Ishikawa (cell line): ENCODE data around the gene EIF2A.

Experiments
- CEBPB ChIP-seq: IDR thresholded peaks from 2 replicates; pipeline ENCODE4 v1.6.1; 2012
- CREB1 ChIP-seq: IDR thresholded peaks from 2 replicates; pipeline ENCODE4 v1.6.1; 2012; ENCODE audit warnings: low read depth
- EGR1 ChIP-seq: IDR thresholded peaks from 2 replicates; pipeline ENCODE4 v1.6.1; 2012
- EP300 ChIP-seq: IDR thresholded peaks from 2 replicates; pipeline ENCODE4 v1.6.1; 2012; ENCODE audit warnings: borderline replicate concordance
- FOXM1 ChIP-seq: IDR thresholded peaks from 2 replicates; pipeline ENCODE4 v1.6.1; 2012; ENCODE audit warnings: low read depth, borderline replicate concordance
- NFIC ChIP-seq: IDR thresholded peaks from 2 replicates; pipeline ENCODE4 v1.6.1; 2012
- RAD21 ChIP-seq: IDR thresholded peaks from 2 replicates; pipeline ENCODE4 v1.6.1; 2012; ENCODE audit warnings: low read depth
- TAF1 ChIP-seq: IDR thresholded peaks from 2 replicates; pipeline ENCODE4 v1.6.1; 2012; ENCODE audit warnings: low read depth, mild to moderate bottlenecking
- TCF12 ChIP-seq: IDR thresholded peaks from 2 replicates; pipeline ENCODE4 v1.6.1; 2012; ENCODE audit warnings: low read depth
- TEAD4 ChIP-seq: IDR thresholded peaks from 2 replicates; pipeline ENCODE4 v1.6.1; 2012
- YY1 ChIP-seq: IDR thresholded peaks from 2 replicates; pipeline ENCODE4 v1.6.1; 2012; ENCODE audit warnings: low read depth
- ZBTB7A ChIP-seq: IDR thresholded peaks from 2 replicates; pipeline ENCODE4 v1.6.1; 2012; ENCODE audit warnings: low read depth
- TF ChIP-seq, protein P1 (sequence below): IDR thresholded peaks from 2 replicates; pipeline ENCODE4 v1.6.1; 2012
- TF ChIP-seq, protein P2 (sequence below): IDR thresholded peaks from 2 replicates; pipeline ENCODE4 v1.6.1; 2012
- TF ChIP-seq, protein P3 (sequence below): IDR thresholded peaks from 2 replicates; pipeline ENCODE4 v1.6.1; 2012; ENCODE audit warnings: low read depth, mild to moderate bottlenecking

EIF2A gene

DNA sequence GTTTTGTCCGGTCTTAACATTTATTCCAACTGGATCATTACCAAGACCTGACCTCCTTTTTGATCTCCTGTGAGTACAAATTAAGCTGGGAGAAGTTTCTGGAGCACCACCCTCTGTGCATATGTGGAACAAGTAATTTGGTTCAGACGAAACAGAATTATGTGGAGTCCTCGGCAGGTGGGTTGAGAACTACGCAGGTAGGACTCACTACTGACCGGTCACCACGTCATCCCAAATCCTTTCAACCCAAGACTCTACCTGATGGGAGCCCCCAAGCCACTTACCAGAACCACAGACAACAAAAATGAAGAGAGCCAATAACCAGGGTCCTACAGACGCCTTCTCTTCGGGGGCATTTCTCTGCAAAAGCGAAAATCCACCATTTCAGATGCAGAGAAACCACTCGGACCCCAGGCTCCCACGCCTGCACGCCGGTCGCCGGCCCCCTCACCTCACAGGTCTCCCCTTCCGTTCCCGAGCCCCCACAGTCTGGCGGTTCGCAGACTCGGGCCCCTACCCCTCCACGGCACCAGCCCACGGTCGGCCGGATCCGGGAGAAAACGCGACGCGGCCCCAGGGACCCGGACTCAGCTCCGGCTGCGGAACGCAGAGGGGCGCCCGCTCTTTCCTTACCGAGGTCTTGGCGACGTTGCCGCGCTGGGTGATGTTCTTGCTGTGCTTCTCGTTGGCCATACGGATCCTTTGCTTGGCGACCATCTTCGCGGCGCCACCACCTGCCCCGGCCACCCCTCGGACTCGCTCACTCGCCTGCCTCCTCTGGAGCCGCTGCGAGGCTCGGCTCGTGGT, 965 bp upstream of the EIF2A start:
- TF ChIP-seq EP300 (no peak), TCF12 (0 out of 2 replicates have a peak, but pooled peaks have one; percentile 12), TAF1 (no peak), ZBTB7A (peak; percentile 73)
- TF ChIP-seq, protein P1, sequence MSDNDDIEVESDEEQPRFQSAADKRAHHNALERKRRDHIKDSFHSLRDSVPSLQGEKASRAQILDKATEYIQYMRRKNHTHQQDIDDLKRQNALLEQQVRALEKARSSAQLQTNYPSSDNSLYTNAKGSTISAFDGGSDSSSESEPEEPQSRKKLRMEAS: no peak

DNA sequence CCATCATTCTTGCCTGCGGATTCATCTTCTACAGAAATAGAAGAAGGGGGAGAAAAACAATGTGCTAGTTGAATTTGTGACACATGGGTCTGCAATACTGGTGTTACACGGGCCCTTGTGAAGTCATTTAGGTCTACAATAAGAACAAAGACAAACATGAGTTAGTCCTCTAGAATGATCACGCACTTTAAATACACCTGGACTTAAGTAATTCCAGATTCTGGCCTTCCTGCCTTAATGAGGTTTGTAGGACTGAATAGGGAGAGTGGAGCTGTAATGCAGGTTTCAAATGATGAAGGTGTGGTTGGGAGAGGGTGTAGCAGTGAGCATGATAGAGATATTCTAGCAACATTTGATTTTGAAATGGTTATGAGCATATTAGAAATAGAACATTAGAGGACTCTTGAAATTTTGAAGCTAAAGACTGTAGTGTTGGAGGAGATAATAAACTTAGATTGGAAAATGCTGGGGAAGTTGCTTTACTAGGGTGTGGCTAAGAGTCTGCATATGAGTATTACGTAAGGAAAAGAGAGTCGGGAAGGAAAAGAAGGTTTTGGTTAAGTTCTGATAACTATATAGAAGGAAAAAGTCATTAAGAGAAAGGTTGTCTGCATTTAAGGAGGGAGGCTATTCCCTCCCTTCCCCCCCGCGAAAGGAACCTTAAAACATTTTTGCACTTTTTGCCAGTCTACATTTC, 606 bp downstream of the EIF2A start:
- TF ChIP-seq EP300: no peak
- TF ChIP-seq NFIC: no peak
- TF ChIP-seq RAD21: no peak
- no peak for TF ChIP-seq TAF1
- TF ChIP-seq CEBPB: no peak
- TF ChIP-seq, protein P2, sequence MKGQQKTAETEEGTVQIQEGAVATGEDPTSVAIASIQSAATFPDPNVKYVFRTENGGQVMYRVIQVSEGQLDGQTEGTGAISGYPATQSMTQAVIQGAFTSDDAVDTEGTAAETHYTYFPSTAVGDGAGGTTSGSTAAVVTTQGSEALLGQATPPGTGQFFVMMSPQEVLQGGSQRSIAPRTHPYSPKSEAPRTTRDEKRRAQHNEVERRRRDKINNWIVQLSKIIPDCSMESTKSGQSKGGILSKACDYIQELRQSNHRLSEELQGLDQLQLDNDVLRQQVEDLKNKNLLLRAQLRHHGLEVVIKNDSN: no peak
- no peak for TF ChIP-seq YY1
- TF ChIP-seq CREB1: no peak
- TF ChIP-seq TEAD4: no peak

DNA sequence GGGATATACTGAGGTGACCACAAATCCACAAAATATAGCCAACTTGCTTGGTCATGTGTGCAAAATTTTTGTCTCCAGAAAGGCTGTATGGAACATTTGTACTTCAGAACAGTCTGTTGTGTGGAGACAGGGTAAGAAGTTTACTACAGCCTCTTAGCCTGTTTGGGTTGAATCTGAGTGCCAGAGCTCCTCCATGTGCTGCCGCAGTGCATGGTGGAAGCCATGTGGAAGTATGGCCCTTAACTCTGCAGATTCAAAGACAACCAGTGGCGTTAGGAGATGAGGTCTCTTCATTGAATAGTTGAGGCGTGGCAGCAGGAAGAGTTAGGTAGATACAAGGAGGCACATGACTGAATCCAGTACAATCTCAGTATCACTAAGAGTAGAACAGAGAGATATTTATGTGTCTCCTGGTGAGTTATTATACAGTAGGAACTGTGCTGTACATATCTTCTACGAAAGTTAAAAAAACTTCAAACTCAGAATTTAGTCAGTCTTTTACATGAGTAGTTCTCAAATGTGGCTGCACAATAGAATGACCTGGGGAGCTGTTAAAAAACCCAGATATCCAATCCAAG, 9.4 kb downstream of the EIF2A start:
- TF ChIP-seq EP300 (no peak), TCF12 (no peak), NFIC (no peak), TEAD4 (no peak), CREB1 (no peak), ZBTB7A (no peak), EGR1 (no peak), TAF1 (no peak), RAD21 (no peak)
- TF ChIP-seq, protein P3, sequence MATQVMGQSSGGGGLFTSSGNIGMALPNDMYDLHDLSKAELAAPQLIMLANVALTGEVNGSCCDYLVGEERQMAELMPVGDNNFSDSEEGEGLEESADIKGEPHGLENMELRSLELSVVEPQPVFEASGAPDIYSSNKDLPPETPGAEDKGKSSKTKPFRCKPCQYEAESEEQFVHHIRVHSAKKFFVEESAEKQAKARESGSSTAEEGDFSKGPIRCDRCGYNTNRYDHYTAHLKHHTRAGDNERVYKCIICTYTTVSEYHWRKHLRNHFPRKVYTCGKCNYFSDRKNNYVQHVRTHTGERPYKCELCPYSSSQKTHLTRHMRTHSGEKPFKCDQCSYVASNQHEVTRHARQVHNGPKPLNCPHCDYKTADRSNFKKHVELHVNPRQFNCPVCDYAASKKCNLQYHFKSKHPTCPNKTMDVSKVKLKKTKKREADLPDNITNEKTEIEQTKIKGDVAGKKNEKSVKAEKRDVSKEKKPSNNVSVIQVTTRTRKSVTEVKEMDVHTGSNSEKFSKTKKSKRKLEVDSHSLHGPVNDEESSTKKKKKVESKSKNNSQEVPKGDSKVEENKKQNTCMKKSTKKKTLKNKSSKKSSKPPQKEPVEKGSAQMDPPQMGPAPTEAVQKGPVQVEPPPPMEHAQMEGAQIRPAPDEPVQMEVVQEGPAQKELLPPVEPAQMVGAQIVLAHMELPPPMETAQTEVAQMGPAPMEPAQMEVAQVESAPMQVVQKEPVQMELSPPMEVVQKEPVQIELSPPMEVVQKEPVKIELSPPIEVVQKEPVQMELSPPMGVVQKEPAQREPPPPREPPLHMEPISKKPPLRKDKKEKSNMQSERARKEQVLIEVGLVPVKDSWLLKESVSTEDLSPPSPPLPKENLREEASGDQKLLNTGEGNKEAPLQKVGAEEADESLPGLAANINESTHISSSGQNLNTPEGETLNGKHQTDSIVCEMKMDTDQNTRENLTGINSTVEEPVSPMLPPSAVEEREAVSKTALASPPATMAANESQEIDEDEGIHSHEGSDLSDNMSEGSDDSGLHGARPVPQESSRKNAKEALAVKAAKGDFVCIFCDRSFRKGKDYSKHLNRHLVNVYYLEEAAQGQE: no peak

DNA sequence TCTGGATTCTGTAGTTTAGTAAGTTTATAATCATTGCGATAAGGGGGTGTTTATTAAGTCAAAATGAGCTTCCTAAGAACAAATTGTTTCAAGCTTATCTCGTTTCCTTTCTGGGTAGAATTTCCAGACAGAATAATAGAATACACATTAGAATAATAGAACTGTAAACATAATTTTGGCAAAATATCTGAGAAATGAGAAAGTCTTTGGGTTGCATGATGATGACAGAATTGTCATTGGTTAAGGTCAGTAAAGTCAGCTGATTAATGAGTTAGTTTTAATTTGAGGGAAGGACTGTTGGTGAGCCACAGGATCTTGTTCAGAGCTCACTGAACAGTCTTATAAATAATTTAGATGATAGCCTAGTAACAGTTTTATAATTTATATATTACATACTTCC, 10.2 kb downstream of the EIF2A start:
- no peak for TF ChIP-seq CREB1
- TF ChIP-seq TAF1: no peak
- TF ChIP-seq ZBTB7A: no peak
- TF ChIP-seq EGR1: no peak
- TF ChIP-seq TEAD4: no peak
- TF ChIP-seq, protein P3: no peak
- no peak for TF ChIP-seq YY1

DNA sequence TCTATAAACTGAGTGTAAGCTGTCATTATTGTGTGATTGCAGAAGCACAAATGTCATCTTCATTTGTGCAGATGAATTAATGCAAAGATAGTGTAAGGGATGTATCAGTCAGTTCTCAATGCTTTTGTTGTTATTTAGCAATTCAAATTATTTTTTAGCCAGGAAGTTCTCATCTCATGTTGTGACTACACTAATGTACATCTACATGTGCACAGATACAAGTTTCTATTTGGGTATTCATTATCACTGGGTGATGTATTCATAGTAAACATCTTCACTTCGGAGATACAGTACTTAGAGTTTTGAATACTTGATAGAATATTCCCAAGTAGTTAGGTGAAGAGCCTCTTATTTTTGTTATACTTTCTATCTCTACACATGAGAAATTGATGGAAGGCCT, 11.1 kb downstream of the EIF2A start:
- TF ChIP-seq TEAD4 (no peak), TAF1 (no peak), EGR1 (no peak), EP300 (no peak), FOXM1 (no peak)

DNA sequence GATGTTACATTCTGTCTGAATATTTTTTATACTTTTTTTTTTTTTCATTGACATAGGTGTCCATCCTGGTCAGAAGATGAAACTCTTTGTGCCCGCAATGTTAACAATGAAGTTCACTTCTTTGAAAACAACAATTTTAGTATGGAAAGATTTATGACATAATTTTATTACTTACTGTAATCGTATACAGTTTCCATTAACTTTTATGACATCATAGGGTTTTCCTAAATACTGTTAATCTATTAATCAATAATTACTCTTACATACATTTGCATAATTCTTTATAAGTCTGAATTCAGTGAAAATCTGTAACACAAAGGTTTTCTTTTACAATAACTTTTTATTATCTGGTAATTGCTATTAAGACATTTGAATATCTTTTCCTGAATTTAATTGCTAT, 17.7 kb downstream of the EIF2A start:
- TF ChIP-seq, protein P1: no peak
- no peak for TF ChIP-seq CREB1
- no peak for TF ChIP-seq TCF12
- TF ChIP-seq YY1: no peak
- no peak for TF ChIP-seq NFIC
- no peak for TF ChIP-seq EGR1
- no peak for TF ChIP-seq CEBPB
- TF ChIP-seq, protein P2: no peak
- TF ChIP-seq TAF1: no peak
- no peak for TF ChIP-seq EP300
- TF ChIP-seq, protein P3: no peak
- TF ChIP-seq FOXM1: no peak
- TF ChIP-seq RAD21: no peak
- TF ChIP-seq ZBTB7A: no peak
- TF ChIP-seq TEAD4: no peak
